HCT116 (cell line): ENCODE results near the gene DNAJC6. TPM values are rescaled to one million over a fixed set of nuclear protein-coding genes. Genes with fewer than 3 reads are reported as not detected.
"Not testable (repeated sequence)": the region's sequence is repeated elsewhere in the genome, so short reads cannot be mapped to it uniquely, and the experiment has no call there.

Experiments used
- ATAC-seq: fragments of 200-7000 bp; cut with Tn5 transposase; 2 replicates; pipeline ENCODE4 v1.9.1; 2020; ENCODE audit warnings: mild to moderate bottlenecking, moderate library complexity
- BruUV-seq: library from RNA; stranded (reverse); fragments of 400-500 nt; replicated peaks from 2 replicates; lab custom pipeline; 2021; lab: Mats Ljungman, UMichigan
- CTCF ChIA-PET: fragments of 300-600 bp; sonication (Branson Sonifier 250); formaldehyde crosslinking; loops from one replicate; lab custom pipeline; 2021; ENCODE audit warnings: antibody characterized with exemption; lab: Charles Lee
- POLR2A ChIA-PET: fragments of 300-600, 350-600 bp; sonication (Branson Sonifier 250); formaldehyde crosslinking; loops from one replicate; lab custom pipeline; 2021; ENCODE audit warnings: antibody characterized with exemption; lab: Charles Lee
- RAD21 ChIA-PET, 2 experiments: fragments of 300-600 bp; sonication (Branson Sonifier 250); formaldehyde crosslinking; loops; one replicate each; lab custom pipeline; 2023; ENCODE audit warnings: low total read pairs in 2 of 2; ENCODE audit not compliant: uncharacterized antibody in 2 of 2, unreplicated experiment in 2 of 2, low non-redundant PET in 1 of 2; lab: Charles Lee
- DNase-seq: peaks from one replicate; pipeline ENCODE4 v3.0.0-alpha.2; 2010; ENCODE audit warnings: low read depth, low spot score
- H2AFZ ChIP-seq: fragments of 200-600 bp; shearing (Covaris generic), sonication (generic); 2 replicates; pipeline ENCODE4 v1.6.1; 2017; ENCODE audit warnings: low read depth, mixed run types, mixed read lengths, antibody characterized with exemption, low read length; ENCODE audit not compliant: poor library complexity, severe bottlenecking
- H3K27ac ChIP-seq: 2 replicates; pipeline ENCODE4 v1.5.1; 2012; ENCODE audit warnings: low read depth, low read length
- H3K27me3 ChIP-seq: fragments of 200-600 bp; sonication (generic); 2 replicates; pipeline ENCODE4 v1.6.1; 2016; ENCODE audit warnings: mixed run types, low read length, mixed read lengths; ENCODE audit not compliant: insufficient read depth
- H3K36me3 ChIP-seq, 2 experiments: fragments of 200-500 bp in 1 of 2; fragments of 200-600 bp in 1 of 2; sonication (Bioruptor generic) in 1 of 2; sonication (generic) in 1 of 2; 2 replicates each; pipeline versions ENCODE4 v1.5.1 to v1.6.1; 2014 to 2016; ENCODE audit warnings: low read length in 2 of 2, inconsistent platforms in 1 of 2, mixed read lengths in 1 of 2, mixed run types in 1 of 2; ENCODE audit not compliant: insufficient read depth in 2 of 2, control insufficient read depth in 1 of 2
- H3K4me1 ChIP-seq, 2 experiments: fragments of 200-600 bp in 1 of 2; sonication (generic) in 1 of 2; 2 replicates each; pipeline versions ENCODE4 v1.5.1 to v1.6.1; 2012 to 2017; ENCODE audit warnings: low read length in 2 of 2, inconsistent platforms in 1 of 2, mild to moderate bottlenecking in 1 of 2, mixed read lengths in 1 of 2, mixed run types in 1 of 2, moderate library complexity in 1 of 2; ENCODE audit not compliant: insufficient read depth in 2 of 2, control insufficient read depth in 1 of 2
- H3K4me2 ChIP-seq: fragments of 200-600 bp; sonication (generic); 2 replicates; pipeline ENCODE4 v1.6.1; 2017; ENCODE audit warnings: mixed run types, low read length, mixed read lengths
- H3K4me3 ChIP-seq, 2 experiments: fragments of 200-600 bp in 1 of 2; sonication (generic) in 1 of 2; replicated peaks in 1 of 2; 2 replicates each; pipeline ENCODE4 v1.5.1; 2011 to 2016; ENCODE audit warnings: low read length in 2 of 2, control low read depth in 1 of 2, low read depth in 1 of 2, mild to moderate bottlenecking in 1 of 2, mixed read lengths in 1 of 2, mixed run types in 1 of 2
- H3K79me2 ChIP-seq: fragments of 200-600 bp; sonication (generic); 2 replicates; pipeline ENCODE4 v1.6.1; 2017; ENCODE audit warnings: mild to moderate bottlenecking, mixed run types, low read length, moderate library complexity, mixed read lengths; ENCODE audit not compliant: insufficient read depth
- H3K9ac ChIP-seq: fragments of 200-600 bp; sonication (generic); 2 replicates; pipeline ENCODE4 v1.6.1; 2016; ENCODE audit warnings: low read length, mixed read lengths
- H3K9me2 ChIP-seq: fragments of 200-600 bp; sonication (generic), shearing (Covaris generic); 2 replicates; pipeline ENCODE4 v1.6.1; 2017; ENCODE audit warnings: mixed run types, mild to moderate bottlenecking, moderate library complexity; ENCODE audit not compliant: insufficient read depth
- H3K9me3 ChIP-seq, 2 experiments: fragments of 200-500 bp in 1 of 2; fragments of 200-600 bp in 1 of 2; sonication (Bioruptor generic) in 1 of 2; sonication (generic) in 1 of 2; 2 replicates each; pipeline ENCODE4 v1.6.1; 2014 to 2017; ENCODE audit warnings: low read length in 2 of 2, mixed read lengths in 2 of 2, inconsistent platforms in 1 of 2, low read depth in 1 of 2, mild to moderate bottlenecking in 1 of 2, mixed run types in 1 of 2, moderate library complexity in 1 of 2; ENCODE audit not compliant: control insufficient read depth in 1 of 2, insufficient read depth in 1 of 2
- H4K20me1 ChIP-seq: fragments of 200-600 bp; sonication (generic), shearing (Covaris generic); 2 replicates; pipeline ENCODE4 v1.6.1; 2017; ENCODE audit warnings: mixed run types, mild to moderate bottlenecking, moderate library complexity; ENCODE audit not compliant: insufficient read depth
- CEBPB ChIP-seq: IDR thresholded peaks from 2 replicates; pipeline ENCODE4 v1.6.1; 2012; ENCODE audit warnings: low read depth
- ELF1 ChIP-seq: IDR thresholded peaks from 2 replicates; pipeline ENCODE4 v1.6.1; 2012; ENCODE audit warnings: low read depth, borderline replicate concordance
- POLR2A ChIP-seq: IDR thresholded peaks from 2 replicates; pipeline ENCODE4 v1.7.0; 2011; ENCODE audit warnings: borderline replicate concordance; ENCODE audit not compliant: insufficient read depth, insufficient read length; ENCODE audit errors: extremely low read depth
- SP1 ChIP-seq: IDR thresholded peaks from 2 replicates; pipeline ENCODE4 v1.6.1; 2012; ENCODE audit warnings: low read depth
- SRF ChIP-seq: IDR thresholded peaks from 2 replicates; pipeline ENCODE4 v1.6.1; 2012; ENCODE audit warnings: low read depth
- TCF7L2 ChIP-seq: IDR thresholded peaks from 2 replicates; pipeline ENCODE4 v1.7.0; 2011; ENCODE audit warnings: borderline replicate concordance, inconsistent platforms; ENCODE audit not compliant: insufficient read depth, insufficient read length; ENCODE audit errors: extremely low read depth
- intact Hi-C: fragments of 100-400 bp; cut with micrococcal nuclease; formaldehyde crosslinking; loops from 2 replicates; pipeline ENCODE4 v1.10.0; 2022
- total RNA-seq: library from RNA; stranded (reverse); gene quantifications from one replicate; pipeline ENCODE4 v1.2.1, GENCODE V29; 2021; ENCODE audit not compliant: unreplicated experiment

Gene DNAJC6
- total RNA-seq, 1 experiment from 2014 or later, result 9.0 TPM

- H3K4me1 ChIP-seq, result no peaks in the 10 kb centered on the region
- BruUV-seq, result no TSS peak
- RAD21 ChIA-PET, result no interaction called here
- POLR2A ChIA-PET, result no interaction called here
- H3K4me3 ChIP-seq, result no peak overlapping the region
- H2AFZ ChIP-seq, result no peak overlapping the region
- H3K27ac ChIP-seq, result no peak overlapping the region
- DNase-seq, result no peak
- H3K4me2 ChIP-seq, result no peak overlapping the region
- no peaks in the 10 kb centered on the region for H4K20me1 ChIP-seq
- intact Hi-C loops, result no loop called here
- H3K9me2 ChIP-seq, result no peaks in the 10 kb centered on the region
- CTCF ChIA-PET, result no interaction called here
- H3K27me3 ChIP-seq, result no peaks in the 10 kb centered on the region
- no peak overlapping the region for H3K9ac ChIP-seq
- H3K79me2 ChIP-seq, result no peaks in the 10 kb centered on the region
- no peaks in the 10 kb centered on the region for H3K36me3 ChIP-seq
- no peak for ATAC-seq
- TF ChIP-seq POLR2A (no peak), ELF1 (no peak), TCF7L2 (no peak), SP1 (no peak), CEBPB (no peak), SRF (no peak)
- TF ChIP-seq, all 23 proteins: peak for 0
- no peaks in the 10 kb centered on the region for H3K9me3 ChIP-seq
These were observed 19.9 kb upstream of the DNAJC6 start for GRCh38 chr1:65289449-65289848.

- RAD21 ChIA-PET, BruUV-seq, ATAC-seq: not testable (repeated sequence)
These were observed 17.5 kb upstream of the DNAJC6 start for GRCh38 chr1:65291818-65292217.

More at GRCh38 chr1:65291818-65292217, 17.5 kb upstream of the DNAJC6 start:
- DNase-seq, H4K20me1 ChIP-seq, H3K27me3 ChIP-seq, POLR2A ChIA-PET, H3K9me3 ChIP-seq, H3K36me3 ChIP-seq, H3K4me1 ChIP-seq, H3K9me2 ChIP-seq, H2AFZ ChIP-seq, CTCF ChIA-PET, H3K27ac ChIP-seq, H3K79me2 ChIP-seq, H3K4me2 ChIP-seq, H3K4me3 ChIP-seq, intact Hi-C loops, H3K9ac ChIP-seq: not testable (repeated sequence)
